NCI-H2171 treated with DMSO at 0.1 percent for 48 hours (cell line): ENCODE measurements around the gene C22orf23.
A peak's percentile ranks its signal among the peaks of the same experiment; 100 is the strongest.
"Not testable (repeated sequence)": the region's sequence is repeated elsewhere in the genome, so short reads cannot be mapped to it uniquely, and the experiment has no call there.

Experiments used
- DNase-seq: peaks from one replicate; lab custom pipeline; 2025; lab: John Stamatoyannopoulos, UW

C22orf23 gene

DNA sequence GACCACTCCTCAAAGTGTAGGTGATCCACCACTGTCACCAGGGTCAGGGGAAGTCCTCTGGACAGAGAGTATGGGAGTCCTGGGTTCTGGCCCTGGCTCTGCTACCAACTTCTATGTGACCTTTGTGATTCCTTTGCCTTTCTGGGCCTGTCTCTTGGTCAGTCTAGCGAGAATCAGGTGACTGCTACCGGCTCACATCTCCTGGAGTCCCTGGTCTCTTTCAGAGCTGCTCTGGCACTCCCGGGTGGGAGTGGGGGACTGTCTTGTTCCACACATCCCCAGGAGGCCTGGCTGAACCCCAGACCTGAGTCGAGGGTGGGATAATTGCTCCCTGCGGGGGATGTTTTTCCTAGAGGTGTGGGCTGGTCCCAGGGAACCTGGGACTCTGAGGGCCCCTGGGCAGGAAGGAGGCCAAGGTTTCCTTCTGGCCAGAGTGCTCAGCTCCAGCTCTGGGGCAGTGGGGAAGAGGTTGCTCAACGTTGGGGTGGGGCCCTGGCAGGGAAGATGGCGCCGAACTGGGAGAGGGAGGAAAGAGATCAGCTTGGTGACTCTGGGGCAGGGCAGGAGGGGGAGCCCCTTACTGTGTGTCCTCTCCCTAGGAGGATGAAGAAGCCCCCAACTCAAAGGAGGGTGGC, 28.9 kb upstream of the C22orf23 start:
- DNase-seq = no peak

DNA sequence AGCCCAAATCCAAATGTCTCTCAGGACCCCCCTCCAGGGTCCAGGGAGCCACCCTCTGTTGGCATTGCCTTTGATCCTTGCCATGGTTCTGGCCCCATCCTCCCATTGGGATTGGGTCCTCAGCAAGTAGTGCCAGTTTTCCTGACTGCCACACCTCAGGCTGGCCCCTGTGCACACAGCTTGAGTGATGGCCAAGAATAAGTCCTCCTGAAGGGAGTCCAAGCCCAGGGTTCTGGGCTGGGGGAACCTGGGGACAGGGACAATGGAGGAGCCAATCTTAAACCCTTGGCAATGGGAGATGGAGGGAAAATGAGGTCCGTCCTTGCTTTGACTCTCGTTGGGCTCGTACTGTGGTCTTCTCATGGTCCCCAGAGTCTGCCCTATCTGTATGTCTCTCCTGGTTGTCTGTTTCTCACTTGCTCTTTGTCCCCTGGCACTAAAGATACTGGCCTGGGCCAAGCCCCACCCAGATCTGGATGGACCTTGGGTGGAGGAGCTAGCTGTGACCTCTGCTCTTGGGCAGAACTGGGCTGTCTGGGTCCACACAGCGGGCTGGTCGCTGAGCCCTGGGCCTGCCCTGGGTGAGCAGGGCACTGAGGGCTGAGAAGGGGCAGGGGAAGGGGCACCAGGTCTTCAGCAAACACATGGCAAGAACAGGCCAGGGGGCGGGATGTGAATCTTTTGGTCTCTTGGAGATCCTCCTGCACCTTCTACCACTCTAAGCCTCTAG, 28.0 kb upstream of the C22orf23 start:
- DNase-seq = no peak

- DNase-seq = no peak
These were observed 26.4 kb upstream of the C22orf23 start for GRCh38 chr22:37979782-37980181.

GRCh38 chr22:37976547-37976946, 23.1 kb upstream of the C22orf23 start:
- DNase-seq = no peak

- DNase-seq = not testable (repeated sequence)
These were observed 22.6 kb upstream of the C22orf23 start for GRCh38 chr22:37976022-37976421.

GRCh38 chr22:37975153-37975552, 21.8 kb upstream of the C22orf23 start:
- DNase-seq = no peak

DNA sequence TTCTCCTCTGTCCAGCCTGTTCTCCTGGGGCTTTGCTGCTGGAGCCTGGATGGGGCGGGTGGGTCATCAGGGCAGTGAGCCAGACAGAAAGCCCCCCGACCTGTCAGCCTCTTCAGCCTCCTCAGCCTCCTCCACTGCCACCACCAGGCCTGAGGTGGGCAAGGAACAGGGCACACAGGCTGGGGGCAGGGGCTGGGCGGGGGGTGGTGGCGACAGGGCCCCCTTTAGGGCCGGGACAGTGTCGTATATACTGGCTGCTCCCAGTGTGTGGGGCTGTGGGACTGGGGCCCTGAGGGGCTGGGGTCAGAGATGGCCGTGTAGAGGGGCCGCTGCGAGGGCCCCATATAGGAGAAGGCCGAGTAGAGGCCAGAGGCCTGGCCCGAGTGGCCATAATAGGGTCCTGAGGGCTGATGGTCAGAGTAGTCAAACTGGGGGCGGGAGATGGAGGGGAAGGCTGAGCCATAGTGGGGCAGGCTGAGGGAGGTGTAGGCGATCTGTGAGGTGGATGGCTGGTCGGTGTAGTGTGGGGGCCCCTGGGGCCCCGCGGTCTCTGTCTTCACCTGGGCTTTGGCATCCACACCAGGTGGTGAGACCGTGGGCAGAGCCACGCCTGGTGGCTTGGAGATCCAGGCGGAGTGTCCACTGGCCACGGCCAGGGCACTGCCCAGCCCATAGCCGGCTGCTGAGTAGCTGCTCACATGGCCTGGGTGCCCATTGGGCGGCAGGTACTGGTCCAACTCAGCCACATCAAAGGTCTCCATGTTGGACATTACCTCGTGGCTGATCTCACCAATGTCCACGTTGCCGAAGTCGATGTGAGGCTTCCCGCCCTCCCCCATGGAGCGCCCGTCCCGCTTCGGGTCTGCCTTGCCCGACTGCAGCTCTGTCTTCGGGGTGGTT, 20.1 kb upstream of the C22orf23 start:
- no peak for DNase-seq

DNA sequence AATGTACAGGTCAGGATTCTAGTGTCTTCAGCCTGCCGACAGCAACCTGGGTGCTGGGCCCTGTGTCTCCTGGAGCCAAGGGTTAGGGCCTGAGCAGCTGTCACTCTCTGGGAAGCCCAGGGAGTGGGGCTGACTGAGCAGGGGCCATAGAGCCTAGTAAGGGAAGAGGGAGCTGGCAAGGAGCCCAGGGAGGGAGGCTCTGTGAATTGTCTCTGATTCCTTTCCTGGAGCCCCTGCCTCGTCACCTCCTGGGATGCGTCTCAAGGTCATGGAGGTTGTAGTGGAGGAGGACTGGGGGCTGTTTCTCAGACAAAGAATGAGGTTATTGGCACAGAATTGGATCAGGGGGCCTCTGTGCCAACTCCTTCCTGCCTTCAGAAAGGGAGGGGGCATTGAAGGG, 19.1 kb upstream of the C22orf23 start:
- DNase-seq = peak; percentile 90

GRCh38 chr22:37971475-37972434, 18.4 kb upstream of the C22orf23 start:
- peak; percentile 68 for DNase-seq

DNA sequence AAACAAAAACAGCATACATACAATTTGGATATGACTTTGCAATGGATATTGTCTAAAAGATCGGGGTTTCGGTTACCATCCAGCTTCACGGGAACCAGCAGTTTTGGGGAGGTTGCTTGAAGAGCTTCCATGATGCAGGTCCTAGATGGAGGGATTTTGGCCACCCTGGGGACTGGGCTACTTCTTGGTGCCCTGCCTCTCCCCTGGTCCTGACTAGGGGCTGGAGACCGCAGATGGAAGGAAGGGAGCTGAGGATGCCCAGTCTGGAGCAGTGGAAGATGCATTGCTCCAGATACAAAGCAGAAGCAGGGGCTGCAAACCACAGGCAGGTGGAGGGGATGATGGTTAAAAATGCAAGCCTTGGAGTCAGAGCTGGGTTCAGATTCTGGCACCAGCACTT, 17.5 kb upstream of the C22orf23 start:
- no peak for DNase-seq

DNA sequence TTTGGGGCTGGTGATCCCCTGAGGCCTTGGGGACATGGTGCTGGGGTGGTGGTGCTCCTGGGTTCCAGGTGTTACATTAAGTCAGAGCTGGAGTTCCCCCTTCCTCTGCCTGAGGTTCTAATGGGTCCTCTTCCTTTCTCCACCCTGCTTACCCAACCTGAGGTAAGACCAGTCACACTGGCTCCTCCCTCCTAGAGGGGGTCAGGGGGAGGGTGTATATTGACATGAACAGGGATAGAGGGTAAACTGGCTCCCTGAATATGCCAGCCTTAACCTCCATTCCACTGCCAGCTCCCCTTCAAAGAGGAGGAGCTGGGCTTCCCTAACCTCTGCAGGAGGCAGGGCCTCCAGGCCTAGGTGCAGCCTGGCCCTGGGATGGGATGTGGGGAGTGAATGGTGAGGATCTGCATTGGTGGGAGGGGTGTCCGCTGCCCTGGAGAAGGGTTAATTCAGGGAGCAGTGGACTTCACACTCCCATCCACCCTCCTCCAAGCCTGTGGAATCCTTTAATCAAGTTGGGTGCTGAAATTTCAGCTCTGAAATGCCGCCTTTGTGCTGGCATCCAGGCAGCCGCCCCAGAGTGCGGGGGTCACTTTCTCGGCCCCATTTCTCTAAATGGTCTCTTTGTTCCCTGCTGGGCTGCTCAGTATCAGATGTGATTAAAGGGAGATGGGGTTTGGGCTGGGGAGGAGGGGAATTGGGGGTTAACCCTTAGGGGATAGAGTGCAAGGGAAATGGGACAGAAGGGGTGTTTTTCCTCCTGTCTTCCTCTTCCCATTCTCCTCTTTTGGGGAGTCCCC, 15.3 kb upstream of the C22orf23 start:
- DNase-seq = no peak

DNA sequence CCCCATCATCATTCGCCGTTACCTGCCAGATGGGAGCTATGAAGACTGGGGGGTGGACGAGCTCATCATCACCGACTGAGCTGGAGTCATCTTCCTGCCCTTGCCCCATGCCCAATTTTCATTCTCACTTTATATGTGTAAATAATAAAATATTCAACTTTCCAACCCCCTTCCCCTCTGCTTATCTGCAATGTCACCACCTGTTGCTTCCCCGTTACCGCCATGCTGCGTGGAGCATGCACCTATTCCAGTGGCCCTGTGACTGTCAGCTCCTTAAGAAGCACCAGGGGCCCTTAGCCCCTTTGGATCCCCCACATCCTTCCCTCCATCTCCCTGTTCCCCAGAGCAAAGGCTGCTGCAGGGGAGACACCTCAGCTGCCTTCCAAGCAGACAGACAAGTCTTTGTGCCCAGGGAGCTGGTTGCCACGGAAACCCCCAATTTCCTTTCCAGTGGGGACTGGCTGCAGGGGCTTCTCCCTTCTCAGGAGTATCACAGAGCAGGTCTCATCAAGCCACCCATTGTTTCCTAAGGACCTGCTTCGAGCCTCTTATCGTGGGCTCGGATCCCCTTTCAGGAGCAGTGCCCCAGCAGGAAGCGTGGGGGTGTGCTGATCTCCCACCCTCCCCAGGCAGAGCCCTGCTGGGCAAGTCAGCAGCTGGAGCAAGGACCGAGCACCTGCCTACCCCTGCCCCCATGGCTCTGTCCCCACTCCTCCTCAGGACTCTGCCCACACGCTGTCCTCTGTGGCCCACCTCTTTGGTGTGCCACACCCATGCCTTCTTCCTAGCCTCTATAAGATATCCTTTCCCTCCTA, 14.4 kb upstream of the C22orf23 start:
- DNase-seq = no peak

GRCh38 chr22:37967147-37967546, 13.7 kb upstream of the C22orf23 start:
- DNase-seq = no peak

- DNase-seq = no peak
These were observed 12.7 kb upstream of the C22orf23 start for GRCh38 chr22:37965940-37966664.

GRCh38 chr22:37961062-37961461, 7.7 kb upstream of the C22orf23 start:
- no peak for DNase-seq

DNA sequence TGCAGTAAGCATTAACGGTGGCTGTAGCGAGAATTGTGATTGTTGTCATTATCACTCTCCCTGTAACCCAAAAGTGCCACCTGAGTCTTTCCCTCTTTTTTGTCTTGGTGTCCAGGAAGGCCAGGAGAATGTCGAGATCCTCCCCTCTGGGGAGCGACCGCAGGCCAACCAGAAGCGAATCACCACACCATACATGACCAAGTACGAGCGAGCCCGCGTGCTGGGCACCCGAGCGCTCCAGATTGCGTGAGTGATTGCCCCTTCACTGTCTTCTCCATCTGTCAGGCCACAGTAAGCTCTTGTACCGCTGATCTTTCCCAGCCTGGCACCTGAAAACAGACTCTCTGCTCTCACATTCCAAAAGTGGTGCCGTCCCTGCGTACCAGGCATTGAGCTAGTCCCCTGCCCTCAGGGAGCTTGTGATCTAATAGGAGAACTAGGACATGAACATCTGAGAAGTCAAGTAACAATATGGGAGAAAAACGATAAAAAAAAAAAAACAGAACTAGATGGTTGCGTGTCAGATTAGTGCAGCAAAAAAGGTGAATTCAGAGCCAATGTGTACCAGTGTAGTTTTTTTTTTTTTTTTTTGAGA, 5.9 kb upstream of the C22orf23 start:
- DNase-seq = no peak

DNA sequence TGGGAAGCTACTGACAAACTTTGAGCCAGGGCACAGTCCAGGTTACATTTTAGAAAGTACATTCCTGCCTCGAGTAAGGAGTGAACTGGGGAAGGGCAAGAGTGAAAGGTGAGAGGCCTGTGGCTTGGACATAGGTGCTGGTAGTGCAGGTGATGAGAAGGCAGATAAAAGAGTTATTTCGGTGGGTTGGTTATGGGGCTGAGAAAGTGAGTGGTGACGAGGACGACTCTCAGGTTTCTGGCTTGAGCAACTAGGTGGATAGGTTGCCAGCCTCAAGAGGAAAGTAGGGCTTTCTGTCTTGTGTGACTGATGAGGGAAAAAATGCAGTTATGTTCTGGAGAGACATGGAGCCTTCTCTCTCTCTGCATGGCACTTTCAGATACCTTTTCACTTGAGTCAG, 3.8 kb upstream of the C22orf23 start:
- DNase-seq = no peak

GRCh38 chr22:37955825-37956397, 2.5 kb upstream of the C22orf23 start:
- not testable (repeated sequence) for DNase-seq
